ENCODE measurements around the gene SPINK4.

SPINK4 gene

DNA sequence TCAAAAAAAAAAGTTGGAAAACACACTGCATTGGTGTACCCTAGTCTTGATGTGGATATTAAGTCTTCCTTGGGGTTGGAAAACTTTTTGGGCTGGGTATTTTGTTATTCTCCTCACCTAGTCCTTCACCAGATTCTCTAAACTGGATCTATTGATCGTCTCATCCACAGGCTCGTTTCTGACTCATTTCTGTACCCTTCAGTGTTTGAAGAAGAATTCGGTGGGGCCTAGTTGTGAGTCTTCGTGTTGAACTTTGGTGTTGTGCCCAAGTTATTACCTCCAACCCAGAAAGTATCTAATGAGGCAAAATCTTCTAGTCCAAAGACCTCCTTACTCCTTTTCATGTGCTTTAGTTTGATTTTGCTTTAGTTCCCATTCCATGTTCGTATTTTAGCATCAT lies 51.9 kb downstream of the SPINK4 start:
- DNase-seq (ENCODE audit: low read depth) = no peak

DNA sequence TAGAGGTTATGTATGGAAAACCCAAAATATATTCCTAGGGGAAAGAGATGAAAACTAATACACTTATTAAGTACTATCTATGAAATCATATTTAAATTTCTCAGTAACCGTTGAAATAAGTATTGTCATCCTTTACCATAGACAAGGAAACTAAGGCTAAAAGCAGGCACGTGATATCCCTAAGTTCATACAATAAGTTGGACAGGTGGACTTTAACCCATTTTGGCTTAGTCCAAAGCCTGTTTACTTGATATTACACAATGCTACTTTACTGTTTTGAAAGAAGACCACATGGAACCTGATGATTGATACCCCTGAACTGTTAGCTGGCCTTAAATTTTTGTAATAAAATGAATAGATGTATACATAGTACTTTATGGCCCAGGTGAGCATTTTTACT lies 53.8 kb downstream of the SPINK4 start:
- DNase-seq (ENCODE audit: low read depth) = no peak

DNA sequence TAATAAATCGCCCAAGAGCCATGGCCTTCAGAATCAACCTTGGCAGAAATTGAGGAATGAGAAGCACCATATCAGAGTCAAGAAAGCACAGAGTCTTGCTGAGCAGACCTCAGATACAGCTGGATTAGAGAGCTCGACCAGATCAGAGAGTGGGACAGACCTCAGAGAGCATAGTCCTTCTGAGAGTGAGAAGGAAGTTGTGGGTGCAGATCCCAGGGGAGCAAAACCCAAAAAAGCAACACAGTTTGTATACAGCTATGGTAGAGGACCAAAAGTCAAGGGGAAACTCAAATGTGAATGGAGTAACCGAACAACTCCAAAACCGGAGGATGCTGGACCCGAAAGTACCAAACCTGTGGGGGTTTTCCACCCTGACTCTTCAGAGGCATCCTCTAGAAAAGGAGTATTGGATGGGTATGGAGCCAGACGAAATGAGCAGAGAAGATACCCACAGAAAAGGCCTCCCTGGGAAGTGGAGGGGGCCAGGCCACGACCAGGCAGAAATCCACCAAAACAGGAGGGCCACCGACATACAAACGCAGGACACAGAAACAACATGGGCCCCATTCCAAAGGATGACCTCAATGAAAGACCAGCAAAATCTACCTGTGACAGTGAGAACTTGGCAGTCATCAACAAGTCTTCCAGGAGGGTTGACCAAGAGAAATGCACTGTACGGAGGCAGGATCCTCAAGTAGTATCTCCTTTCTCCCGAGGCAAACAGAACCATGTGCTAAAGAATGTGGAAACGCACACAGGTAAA lies 54.9 kb downstream of the SPINK4 start:
- no peak for DNase-seq (ENCODE audit: low read depth)

DNA sequence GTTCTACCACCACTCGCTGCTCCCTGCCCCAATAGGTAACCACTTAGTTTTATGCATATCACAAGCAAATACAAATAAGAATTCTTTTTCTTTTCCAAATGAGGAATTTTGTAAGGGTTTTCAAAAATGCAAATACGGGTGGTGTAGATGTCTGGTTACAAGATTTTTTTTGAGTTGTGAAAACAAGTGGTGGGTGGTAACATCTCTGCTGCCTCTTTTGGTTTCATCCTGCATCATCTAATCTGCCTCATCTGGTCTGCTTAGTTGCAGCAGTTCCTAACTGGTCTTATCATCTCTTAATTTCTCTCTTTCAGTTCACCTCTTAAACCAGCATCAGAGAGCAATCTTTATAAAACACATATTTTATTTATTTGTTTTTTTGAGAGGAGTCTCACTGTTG lies 55.6 kb downstream of the SPINK4 start:
- DNase-seq (ENCODE audit: low read depth) = no peak

DNA sequence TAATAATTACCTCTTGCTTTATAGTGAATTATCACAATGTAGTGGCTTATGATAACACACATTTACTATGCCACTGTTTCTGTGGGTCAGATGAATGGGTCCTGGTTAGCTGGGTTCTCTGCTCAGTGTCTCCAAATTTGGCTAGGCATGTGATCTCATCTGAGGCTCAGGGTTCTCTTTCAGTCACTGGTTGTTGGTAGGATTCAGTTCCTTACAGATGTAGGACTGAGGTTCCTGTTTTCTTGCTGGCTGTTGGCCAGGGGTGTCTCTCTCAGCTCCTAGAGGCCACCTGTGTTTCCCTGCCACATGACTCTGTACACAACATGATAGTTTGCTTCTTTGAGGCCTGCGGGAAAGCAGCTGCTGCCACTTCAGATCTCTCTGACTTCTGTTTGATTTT lies 57.5 kb downstream of the SPINK4 start:
- DNase-seq (ENCODE audit: low read depth) = no peak
